Ovary (tissue), 3 donors: ENCODE measurements around the gene TUBA4B.

Source experiments
- POLR2A ChIP-seq: fragments of 450-650 bp; IDR thresholded peaks from one replicate; pipeline ENCODE4 v1.6.1; 2017; ENCODE audit warnings: antibody characterized with exemption, mild to moderate bottlenecking, moderate library complexity
- TF ChIP-seq, protein P1 (sequence below), 3 donors: fragments of 450-650 bp in 2 of 3; fragments of 200-600 bp in 1 of 3; IDR thresholded peaks; one replicate each; pipeline versions ENCODE4 v1.5.1 to v1.8.0; 2016 to 2022; ENCODE audit warnings: antibody characterized with exemption in 3 of 3, mild to moderate bottlenecking in 1 of 3
- donor health status: DM: no; HTN: no; CAD: no.

DNA sequence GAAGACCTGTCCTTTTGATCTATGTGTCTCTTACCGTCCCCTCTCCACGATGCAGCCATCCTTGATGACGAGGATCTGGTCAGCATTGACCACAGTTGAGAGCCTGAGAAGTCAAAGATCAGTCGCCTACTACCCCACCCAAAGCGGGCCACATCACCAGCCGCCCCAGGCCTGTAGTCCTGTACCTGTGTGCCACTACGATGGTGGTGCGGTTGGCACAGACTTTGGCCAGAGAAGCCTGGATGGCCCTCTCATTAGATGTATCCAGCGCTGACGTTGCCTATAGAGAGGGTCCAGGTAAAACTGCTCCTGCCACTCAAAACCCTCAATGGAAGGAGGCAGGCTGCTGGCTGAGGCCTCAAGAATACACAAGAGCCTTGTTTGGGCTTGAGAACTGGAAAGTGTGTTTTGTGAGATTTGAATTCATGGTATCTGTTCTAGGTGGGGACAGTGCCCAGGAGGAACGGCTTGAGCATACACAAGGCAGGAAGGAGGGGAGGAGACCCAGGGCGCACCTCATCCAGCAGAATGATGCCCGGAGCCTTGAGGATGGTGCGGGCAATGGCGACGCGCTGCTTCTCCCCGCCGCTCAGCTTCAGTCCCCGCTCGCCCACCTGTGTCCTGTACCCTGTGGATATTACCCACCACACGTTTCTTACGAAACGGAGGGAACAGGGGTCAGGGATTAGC, 42.7 kb upstream of the TUBA4B start:
- TF ChIP-seq, protein P1, sequence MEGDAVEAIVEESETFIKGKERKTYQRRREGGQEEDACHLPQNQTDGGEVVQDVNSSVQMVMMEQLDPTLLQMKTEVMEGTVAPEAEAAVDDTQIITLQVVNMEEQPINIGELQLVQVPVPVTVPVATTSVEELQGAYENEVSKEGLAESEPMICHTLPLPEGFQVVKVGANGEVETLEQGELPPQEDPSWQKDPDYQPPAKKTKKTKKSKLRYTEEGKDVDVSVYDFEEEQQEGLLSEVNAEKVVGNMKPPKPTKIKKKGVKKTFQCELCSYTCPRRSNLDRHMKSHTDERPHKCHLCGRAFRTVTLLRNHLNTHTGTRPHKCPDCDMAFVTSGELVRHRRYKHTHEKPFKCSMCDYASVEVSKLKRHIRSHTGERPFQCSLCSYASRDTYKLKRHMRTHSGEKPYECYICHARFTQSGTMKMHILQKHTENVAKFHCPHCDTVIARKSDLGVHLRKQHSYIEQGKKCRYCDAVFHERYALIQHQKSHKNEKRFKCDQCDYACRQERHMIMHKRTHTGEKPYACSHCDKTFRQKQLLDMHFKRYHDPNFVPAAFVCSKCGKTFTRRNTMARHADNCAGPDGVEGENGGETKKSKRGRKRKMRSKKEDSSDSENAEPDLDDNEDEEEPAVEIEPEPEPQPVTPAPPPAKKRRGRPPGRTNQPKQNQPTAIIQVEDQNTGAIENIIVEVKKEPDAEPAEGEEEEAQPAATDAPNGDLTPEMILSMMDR (IDR thresholded peaks at IDR 0.05), result no peak
- TF ChIP-seq POLR2A, result no peak
